COLO829 (cell line): ENCODE measurements around the gene SDK1.
"Not testable (repeated sequence)": the region's sequence is repeated elsewhere in the genome, so short reads cannot be mapped to it uniquely, and the experiment has no call there.

ENCODE experiments used
- DNase-seq: peaks from one replicate; pipeline ENCODE4 v3.0.0; 2012; ENCODE audit warnings: low spot score

Gene SDK1

DNA sequence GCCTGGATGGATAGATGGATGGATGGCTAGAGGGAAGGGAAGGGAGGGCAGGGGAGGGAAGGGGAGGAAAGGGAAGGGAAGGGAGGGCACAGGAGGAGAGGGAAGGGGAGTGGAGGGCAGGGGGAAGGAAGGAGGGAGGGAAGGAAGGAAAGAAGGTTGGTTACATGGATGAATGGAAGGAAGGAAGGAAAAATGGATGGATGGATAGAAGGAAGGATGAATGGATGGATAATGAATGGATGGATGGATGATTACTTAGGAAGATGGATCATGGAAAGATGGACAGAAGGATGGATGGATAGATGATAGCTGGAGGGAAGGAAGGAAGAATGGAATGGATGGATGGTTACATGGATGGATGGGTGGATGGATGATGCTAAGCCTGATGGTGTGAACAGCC, 929.3 kb downstream of the SDK1 start:
- no peak for DNase-seq

DNA sequence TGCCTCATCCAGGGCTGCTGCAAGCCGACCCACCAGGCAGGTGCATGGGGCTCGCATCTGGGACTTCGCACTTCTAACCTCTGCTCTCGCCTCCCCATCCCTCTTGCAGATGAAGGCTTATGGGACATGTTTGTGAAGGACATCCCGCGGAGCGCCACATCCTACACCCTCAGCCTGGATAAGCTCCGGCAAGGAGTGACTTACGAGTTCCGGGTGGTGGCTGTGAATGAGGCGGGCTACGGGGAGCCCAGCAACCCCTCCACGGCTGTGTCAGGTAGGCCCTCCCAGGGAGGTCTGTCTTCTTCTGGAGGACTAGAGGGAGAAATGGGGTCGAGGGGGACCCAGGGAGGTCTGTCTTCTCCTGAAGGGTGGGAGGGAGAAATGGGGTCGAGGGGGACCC, 932.1 kb downstream of the SDK1 start:
- no peak for DNase-seq

DNA sequence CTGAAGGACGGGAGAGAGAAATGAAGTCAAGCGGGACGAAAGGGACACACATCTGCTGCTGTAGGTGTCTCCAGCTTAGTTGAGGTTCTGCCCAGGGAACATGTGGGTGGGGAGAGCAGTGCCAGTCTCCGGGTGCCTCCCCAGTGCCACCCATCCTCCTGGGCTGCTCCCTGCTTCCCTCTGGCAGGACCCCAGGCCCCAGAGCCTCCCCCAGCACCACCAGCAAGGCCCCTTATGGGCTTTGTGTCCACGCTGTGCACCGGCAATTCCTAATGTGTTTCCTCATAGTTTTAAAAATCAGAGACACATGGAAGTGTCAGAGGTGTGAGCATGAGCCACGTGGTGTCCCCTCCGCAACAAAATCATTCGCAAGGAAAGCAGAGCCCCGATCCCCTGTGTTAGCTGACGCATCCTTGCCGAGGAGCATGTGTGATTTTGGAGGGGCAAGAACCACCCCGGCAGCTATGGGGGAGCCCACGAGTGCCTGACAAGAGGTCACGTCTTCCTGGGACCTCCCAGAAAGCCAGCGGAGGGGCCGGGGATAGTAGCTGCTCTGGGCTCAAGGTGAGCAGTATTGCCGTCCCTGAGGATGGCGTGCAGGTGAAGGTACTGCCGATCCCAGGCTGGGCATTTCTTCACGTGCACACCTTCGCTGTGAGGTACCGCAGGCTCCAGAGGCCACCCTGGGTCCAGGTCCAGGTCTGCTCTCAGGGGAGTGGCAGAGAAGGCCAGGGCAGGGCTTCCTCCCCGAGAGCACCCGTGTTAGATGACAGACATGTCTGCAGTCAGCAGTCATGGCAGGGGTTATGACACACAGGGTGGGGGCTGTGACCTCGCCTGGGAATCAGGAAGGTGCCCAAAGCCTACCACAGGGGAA, 932.8 kb downstream of the SDK1 start:
- no peak for DNase-seq

DNA sequence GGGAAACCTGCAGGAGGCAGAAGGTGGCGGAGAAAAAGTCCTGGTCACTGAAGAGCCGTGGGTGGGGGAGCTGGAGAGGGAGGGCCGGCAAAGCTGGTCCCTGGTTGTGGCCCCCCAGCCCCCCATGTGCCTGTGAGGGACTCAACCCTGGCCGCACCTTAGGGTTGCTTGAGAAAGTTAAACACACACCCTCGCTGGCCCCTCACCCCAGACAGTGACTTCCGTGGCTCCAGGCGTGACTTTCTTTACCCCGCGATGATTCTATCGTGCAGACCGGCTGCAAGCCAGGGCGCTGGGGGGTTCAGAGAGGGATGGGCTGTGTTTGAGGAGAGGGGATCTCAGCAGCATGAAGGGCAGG, 933.4 kb downstream of the SDK1 start:
- no peak for DNase-seq

DNA sequence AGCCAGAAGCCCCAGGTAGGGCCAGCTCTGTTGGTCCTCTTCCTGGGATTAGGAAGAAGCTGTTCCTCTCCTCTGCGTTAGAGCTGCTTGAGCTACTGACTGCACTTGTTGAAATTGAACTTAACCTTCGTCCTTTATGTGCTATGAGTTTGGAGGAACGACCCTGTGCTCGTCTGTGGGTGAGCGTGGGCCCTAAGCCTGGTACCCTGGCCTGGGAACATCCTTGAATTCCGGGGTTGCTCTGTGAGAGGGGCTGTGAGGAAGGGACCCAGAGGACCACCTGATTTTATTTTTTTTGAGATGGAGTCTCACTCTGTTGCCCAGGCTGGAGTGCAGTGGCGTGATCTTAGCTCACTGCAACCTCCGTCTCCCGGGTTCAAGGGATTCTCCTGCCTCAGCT, 933.8 kb downstream of the SDK1 start:
- DNase-seq, result no peak

DNA sequence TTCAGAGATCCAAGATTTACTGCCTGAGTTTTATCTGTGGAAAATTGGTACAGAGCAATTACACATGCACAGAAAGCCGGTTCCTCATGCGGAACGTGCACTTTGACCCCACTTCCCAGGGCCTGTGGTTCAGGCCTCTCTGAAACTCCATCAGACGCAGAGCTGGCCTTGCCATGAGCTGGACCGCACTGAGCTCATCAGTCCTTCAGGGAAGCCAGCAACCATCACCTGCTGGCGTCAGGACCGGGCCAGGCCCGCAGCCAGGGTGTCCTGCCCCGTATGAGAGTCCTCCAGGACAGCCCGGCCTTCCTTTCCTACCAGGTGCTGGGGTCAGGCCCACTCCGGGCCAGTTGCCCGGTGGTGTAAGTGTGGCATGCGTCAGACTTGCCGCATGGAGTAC, 934.5 kb downstream of the SDK1 start:
- DNase-seq, result no peak

DNA sequence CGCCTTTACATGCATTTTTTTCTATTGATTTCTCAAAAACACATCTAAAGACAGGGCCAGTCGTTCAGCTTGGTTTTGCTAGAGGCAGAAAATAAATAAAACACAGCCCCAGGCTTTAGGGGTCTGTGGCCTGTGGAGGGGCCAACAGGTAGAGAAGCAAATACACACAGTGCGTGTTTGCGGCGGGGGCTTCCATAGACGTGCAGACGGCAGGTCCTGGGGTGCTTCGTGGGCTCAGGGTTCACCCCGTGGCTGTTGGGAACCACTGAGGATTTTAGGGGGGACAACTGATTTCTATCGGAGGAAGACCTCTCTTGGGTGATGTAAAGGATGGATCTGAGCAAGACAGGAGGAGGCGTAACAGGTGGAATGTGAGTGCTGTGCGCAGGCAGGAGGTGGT, 935.3 kb downstream of the SDK1 start:
- DNase-seq, result no peak

DNA sequence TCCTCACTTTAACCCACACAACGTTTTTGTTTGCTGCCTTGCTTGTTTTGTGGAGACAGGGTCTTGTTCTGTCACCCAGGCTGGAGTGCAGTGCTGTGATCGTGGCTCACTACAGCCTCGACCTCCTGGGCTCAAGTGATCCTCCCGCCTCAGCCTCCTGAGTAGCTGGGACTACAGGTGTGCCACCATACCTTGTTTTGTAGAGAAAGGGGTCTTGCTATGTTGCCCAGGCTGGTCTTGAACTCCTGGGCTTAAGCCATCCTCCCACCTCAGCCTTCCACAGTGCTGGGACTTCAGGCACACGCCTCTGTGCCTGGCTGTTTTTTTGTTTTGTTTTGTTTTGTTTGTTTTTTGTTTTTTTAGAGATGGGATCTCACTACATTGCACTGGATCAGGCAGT, 935.8 kb downstream of the SDK1 start:
- DNase-seq, result not testable (repeated sequence)

DNA sequence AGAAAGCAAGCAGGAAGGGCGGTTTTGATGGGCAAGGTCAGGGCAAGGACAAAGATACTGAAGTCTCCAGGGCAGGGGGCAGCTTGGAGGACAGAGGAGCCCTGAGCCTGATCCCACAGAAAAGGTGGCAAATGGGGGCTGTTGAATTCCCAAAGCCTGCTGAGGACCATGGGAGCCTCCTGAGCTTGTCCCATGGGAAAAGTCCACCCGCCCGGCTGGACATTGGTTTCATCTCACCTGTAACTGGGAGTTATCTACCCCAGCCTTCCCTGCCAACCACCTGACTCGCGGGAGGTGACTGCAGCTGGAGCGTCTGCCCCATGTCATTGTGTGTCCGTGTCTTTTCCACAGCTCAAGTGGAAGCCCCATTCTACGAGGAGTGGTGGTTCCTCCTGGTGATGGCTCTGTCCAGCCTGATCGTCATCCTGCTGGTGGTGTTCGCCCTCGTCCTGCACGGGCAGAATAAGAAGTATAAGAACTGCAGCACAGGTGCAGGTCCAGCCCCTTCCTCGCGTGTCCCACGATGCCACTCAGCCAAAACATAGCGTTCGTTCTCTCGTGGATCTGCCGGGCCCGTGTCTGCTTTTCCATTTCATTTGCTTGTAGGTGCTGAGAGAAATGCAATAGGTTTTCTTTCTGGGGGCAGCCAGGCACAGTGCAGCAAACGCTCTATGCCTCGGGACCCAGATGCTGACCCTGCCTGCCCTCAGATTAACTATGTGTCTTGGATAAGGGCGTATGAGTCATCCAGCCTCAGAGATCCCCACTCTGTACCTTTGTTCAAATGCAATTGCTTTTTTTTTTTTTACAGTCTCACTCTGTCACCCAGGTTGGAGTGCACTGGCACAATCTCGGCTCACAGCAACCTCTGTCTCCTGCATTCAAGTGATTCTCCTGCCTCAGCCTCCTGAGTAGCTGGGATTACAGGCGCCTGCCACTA, 936.5 kb downstream of the SDK1 start:
- DNase-seq, result no peak

DNA sequence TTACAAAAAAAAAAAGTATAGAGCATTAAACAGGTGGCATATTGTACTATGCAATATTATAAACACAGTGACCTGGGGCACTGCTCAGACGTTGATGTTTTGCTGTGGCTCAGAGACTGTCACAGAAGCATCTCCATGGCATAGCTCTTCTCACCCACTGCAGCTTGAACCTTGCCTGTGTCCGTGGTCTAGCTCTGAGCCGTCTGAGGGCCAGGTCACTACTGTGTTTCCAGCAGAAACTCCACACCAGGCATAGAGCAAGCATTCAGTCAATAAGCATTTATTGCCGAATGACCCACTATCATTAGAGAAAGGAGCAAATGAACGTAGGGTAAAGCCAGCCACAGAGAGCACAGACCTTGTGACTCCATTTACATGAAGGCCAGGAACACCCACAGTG, 937.8 kb downstream of the SDK1 start:
- DNase-seq, result no peak

DNA sequence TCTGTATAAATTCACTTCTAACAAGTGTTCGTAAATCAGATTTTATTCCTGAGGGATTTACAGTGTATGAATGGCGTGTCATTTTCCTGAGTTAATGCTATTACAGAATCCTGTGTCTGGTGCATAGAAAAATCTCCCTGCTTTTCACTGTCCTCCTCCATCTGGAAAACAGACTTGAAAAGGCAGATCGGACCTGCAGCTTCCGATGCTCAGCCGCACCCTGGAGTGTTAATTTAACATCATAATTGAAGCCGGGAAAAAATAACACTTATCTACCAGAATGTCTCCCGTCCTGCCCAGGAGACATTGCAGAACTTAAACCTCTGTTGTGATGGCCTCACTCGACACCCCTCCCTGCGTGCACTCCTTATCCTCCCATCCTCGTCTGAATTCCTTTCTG, 939.0 kb downstream of the SDK1 start:
- DNase-seq, result no peak

DNA sequence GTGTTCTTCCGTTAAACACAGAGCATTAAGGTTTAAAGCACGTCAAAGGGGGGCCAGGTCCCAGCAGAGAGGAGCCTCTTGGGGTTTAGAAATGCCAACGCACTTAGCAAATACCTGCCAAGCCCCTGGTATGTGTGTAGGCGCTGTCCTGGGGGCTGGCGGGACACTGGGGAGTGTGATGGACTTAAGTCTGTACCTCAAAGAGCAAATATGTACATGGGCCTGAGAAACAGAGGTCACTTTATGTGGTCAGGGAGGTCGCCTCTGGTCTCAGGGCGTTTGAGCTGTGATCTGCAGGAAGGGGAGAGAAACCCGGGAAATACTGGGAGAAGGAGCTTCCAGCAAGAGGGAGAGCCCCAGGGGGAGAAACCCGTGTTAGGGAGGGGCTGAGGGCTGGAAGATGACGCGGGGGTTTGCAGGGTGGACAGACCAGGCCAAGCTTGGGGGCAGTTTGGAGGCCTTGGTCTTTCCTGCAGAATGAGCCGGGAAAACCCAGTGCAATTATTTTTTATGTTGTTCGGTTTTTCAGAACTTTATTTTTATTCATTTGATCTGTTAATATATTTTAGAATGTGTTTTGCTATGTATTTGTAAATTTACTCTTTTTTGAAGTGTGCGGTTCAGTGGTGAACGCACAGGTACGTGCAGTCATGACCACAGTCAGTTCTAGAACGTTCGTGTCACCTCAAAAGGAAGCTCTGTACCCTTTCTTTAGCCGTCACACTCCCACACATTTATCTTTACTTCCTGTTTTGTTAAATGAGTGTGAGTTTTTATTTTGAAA, 939.7 kb downstream of the SDK1 start:
- DNase-seq, result no peak

DNA sequence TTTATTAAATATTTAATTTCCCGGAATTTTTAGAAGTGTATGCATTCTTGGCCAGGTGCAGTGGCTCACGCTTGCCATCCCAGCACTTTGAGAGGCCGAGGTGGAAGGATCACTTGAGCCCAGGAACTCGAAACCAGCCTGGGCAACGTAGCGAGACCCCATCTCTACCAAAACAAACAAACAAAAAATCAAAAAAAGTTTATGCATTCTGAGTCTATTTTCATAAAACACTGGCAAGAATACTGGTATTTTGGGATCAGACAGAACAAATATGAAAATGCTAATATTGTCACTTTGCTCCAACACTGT, 940.2 kb downstream of the SDK1 start:
- DNase-seq, result no peak

DNA sequence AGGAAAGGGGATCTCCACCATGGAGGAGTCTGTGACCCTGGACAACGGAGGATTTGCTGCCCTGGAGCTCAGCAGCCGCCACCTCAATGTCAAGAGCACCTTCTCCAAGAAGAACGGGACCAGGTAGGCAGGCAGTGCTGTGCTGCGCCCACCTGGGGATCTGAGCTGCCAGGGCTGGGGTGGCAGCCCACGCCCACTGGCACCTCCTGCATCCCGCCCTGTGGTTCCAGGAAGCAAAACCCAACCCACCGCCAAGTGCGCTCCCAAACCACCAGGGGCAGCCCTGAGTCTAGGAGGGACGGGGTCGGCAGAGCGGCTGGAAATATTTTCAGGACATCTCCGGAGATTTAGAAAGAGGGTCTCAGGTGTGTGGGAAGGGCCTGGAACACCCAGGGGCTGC, 940.7 kb downstream of the SDK1 start:
- no peak for DNase-seq

DNA sequence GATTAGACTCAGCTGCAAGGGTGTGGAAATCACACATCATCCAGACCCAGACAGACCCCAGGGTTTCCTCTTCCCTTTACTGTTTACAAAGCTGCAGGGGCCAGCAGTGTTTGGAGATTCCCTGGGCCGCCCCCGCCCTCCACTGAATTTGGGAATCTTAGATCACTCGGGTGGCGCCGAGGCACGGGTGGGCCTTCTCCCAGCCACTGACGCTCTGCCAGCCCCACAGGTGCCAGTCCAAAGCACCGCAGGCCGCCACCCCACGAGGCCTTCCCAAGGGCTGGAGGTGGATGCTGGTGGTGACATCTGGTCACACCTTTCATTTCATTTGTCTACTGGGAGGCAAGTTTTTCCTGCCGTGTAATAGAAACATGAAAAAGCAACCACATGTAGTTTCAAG, 941.7 kb downstream of the SDK1 start:
- DNase-seq, result no peak

DNA sequence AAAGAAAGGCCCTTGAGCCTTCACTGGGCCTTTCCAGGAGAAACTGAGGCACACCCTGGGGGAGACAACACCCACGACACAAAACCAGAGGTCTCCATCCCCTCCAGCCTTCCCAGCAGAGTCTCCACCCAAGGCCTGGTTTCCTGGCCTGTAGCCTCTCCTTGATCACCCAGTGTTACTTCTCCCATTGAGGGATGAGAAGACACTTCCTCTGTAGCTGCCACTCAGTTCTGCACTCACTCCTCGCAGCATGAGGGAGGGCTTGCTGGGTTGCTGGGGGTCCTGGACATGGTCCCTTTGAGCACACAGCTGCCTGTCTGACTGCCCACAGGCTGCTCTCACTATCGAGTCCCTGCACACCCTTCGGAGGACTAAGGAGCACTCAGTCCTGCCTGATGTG, 943.0 kb downstream of the SDK1 start:
- no peak for DNase-seq

DNA sequence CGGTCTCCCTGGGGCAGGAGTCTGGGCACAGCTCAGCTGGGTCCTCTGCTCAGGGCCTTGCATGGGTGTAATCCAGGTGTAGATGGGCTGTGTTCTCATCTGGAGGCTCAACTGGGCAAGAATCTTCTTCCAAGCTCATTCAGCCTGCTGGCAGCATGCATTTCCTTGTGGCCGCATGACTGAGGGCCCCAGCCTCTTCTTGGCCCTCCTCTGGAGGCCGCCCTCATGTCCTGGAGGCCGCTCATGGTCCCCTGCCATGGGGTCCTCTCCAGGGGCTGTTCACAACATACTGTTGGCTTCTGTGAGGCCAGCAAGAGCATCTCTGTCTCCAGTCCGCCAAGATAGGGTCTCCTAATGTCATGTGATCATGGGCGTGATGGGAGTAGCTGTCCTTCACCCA, 943.6 kb downstream of the SDK1 start:
- no peak for DNase-seq

DNA sequence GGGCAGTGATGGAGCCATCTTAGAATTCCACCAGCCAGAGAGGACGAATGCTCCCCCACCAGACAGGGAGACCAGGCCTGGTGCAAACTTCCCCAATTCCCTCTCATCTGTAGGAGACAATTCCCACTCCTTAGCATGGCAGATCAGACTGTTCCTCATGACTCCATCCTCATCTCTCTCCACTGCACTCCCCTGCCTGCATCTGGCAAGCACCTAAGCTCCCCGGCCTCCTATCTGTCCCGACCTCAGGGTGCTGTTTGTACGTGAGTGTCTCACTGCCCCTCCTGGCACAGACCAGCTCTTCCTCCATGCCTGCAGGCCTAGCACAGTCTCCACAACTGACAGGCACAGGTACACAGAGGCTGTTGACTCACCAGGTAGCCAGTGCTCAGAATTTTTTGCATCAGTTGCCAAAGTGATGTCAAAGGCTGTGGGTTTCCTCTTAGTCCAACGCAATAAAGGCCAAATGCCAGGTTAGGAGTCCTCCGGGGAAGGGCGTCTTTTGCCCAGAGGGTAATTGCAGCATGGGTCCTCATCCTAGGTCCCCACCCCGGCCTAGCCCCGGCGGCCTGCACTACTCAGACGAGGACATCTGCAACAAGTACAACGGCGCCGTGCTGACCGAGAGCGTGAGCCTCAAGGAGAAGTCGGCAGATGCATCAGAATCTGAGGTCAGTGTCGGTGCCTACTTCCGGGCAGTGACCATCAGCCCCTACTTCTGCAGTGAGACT, 944.2 kb downstream of the SDK1 start:
- no peak for DNase-seq

DNA sequence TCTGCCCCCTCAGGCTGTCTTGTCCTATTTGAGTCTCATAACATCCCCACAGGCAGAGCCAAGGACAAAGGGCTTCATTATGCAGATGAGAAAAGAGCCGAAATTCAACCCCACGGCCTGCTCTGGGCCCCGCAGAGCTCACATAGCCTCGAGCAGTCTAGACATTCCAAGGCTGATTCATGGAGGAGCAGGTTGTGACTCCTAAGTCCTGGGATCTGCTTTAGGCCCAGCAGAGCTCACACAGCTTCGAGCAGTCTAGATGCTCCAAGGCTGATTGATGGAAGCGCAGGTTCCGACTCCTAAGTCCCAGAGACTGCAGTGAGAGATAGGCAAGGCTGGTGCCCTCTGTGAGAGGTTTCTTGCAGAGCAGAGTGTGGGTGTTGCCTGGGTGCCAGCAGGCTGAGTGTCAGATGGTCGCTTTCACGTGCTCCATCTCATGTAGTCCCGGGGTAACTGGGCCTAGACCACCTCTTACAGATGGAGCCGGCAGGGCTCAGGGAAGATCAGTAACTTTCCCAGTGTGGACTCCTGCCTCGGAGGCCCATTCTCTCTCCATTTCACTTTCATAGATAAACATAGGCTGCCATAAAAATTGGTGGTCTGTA, 944.9 kb downstream of the SDK1 start:
- no peak for DNase-seq

DNA sequence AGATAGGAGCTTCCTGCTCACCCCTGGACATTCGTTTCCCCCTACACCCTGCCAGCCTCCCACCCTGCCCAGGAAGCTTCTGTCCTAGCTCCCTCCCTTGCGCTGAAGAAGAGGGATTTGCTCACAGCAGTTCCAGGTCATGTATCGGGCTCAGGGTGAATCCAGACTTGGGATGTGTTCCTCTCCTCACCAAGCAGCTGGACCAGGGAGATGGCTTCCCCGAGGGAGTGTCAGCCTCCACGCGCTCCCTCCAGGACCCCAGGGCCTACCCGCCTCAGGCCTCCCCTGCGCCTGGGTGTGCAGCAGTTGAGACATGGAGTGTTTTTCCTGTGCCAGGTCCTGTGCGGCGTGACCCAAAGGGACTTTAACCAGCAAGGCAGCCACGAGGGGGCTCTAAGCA, 945.5 kb downstream of the SDK1 start:
- DNase-seq, result no peak

DNA sequence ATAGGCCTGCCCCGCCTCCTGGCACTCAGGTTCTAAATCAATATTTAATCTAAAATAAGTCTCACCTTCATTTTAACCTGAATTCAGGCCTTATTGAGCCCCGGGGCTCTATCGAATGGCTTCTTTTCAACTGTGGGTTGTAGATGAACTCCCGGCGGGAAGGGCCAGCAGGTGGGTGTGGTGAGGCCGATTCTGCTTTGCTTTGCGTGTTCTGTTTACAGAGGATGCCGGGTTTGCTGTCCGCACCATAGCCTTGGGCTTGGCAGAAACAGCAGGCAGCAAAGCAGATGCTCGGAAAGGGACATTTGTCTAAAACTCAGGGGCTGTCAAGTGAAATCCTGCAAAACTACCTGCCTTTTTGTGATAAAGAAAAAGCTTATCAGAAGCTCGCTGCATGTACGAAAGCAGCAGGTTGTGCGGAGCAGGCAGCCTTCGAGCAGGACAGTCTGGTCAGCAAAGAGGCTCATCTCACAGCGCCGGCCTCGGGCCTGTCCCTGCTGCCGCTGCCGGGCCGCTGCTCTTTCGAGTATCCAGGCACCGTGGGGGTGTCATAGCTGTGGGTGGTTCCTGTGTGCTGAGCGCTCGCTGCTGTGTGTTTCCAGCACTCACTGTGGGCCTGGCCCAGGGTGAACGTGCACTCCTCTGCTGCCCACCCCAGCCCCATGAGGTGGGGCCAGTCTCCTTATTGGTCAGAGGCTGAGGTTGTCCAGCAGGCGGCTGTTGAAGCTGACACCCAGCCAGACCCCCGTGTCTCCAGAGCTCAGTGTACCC, 946.2 kb downstream of the SDK1 start:
- no peak for DNase-seq
